GM10248 (cell line): ENCODE measurements around the gene CLDN20.

Experiments
- CTCF ChIA-PET: fragments of 300-600 bp; sonication (Branson Sonifier 250); formaldehyde crosslinking; extraction: SDS; loops from one replicate; lab custom pipeline; 2021; ENCODE audit warnings: antibody characterized with exemption; lab: Yijun Ruan, JAX
- POLR2A ChIA-PET: fragments of 350-650 bp; sonication (Branson Sonifier 250); formaldehyde crosslinking; extraction: SDS; loops from one replicate; lab custom pipeline; 2020; ENCODE audit warnings: antibody characterized with exemption; lab: Yijun Ruan, JAX
- DNase-seq: peaks from one replicate; pipeline ENCODE4 v3.0.0; 2012; ENCODE audit errors: extremely low spot score
- CTCF ChIP-seq: IDR thresholded peaks from 2 replicates; pipeline ENCODE4 v1.5.1; 2012; ENCODE audit warnings: mild to moderate bottlenecking, low read depth; ENCODE audit errors: extremely low read depth, missing control alignments, control extremely low read depth

The CLDN20 gene

GRCh38 chr6:155291291-155291690, 27.5 kb downstream of the CLDN20 start:
- POLR2A ChIA-PET, result no interaction called here
- CTCF ChIA-PET, result no interaction called here

GRCh38 chr6:155292711-155293110, 28.9 kb downstream of the CLDN20 start:
- no peak for DNase-seq
- POLR2A ChIA-PET, result no interaction called here
- CTCF ChIA-PET, result interaction anchor here (1.0 to 1.4 kb wide), 2 partner anchors 115 to 129 kb away, joined by 3 to 4 read pairs; no protein-coding TSS in a partner anchor
- TF ChIP-seq CTCF, result no peak

More at GRCh38 chr6:155291291-155291690, 27.5 kb downstream of the CLDN20 start:
- DNase-seq, result no peak
- no peak for TF ChIP-seq CTCF

- DNase-seq, result no peak
- TF ChIP-seq CTCF, result no peak
- ChIA-PET POLR2A (no interaction called here), CTCF (interaction anchor here (1.2 to 1.4 kb wide), 2 partner anchors 9 to 10 kb away, joined by 3 read pairs; no protein-coding TSS in a partner anchor)
Observed at GRCh38 chr6:155297669-155298068, 33.9 kb downstream of the CLDN20 start.

GRCh38 chr6:155301867-155302266, 38.1 kb downstream of the CLDN20 start:
- DNase-seq, result no peak
- ChIA-PET POLR2A (no interaction called here), CTCF (interaction anchor here (1.3 to 3.9 kb wide), 4 partner anchors 10 to 31 kb away, joined by 3 to 15 read pairs (median 8); no protein-coding TSS in a partner anchor)
- TF ChIP-seq CTCF, result no peak

GRCh38 chr6:155303361-155303870, 39.6 kb downstream of the CLDN20 start:
- no peak for DNase-seq
- no peak for TF ChIP-seq CTCF
- POLR2A ChIA-PET, result no interaction called here
- CTCF ChIA-PET, result interaction anchor here (1.0 to 1.7 kb wide), 4 partner anchors 9 to 35 kb away, joined by 3 to 9 read pairs (median 3); no protein-coding TSS in a partner anchor

GRCh38 chr6:155306958-155307357, 43.1 kb downstream of the CLDN20 start:
- TF ChIP-seq CTCF, result no peak
- POLR2A ChIA-PET, result no interaction called here
- DNase-seq, result no peak
- CTCF ChIA-PET, result interaction anchor here (0.8 to 1.4 kb wide), 5 partner anchors 8 to 236 kb away, joined by 3 to 5 read pairs (median 3); no protein-coding TSS in a partner anchor

- TF ChIP-seq CTCF, result no peak
- DNase-seq, result no peak
- POLR2A ChIA-PET, result no interaction called here
- CTCF ChIA-PET, result no interaction called here
Observed at GRCh38 chr6:155309150-155309549, 45.3 kb downstream of the CLDN20 start.
